Ecto neural progenitor cell (in vitro differentiated cells): ENCODE results near the gene DAW1.
"Not testable (repeated sequence)": the region's sequence is repeated elsewhere in the genome, so short reads cannot be mapped to it uniquely, and the experiment has no call there.

ENCODE experiments used
- DNase-seq: peaks from one replicate; pipeline ENCODE4 v3.0.0-alpha.2; 2018; ENCODE audit warnings: low spot score

The DAW1 gene, protein sequence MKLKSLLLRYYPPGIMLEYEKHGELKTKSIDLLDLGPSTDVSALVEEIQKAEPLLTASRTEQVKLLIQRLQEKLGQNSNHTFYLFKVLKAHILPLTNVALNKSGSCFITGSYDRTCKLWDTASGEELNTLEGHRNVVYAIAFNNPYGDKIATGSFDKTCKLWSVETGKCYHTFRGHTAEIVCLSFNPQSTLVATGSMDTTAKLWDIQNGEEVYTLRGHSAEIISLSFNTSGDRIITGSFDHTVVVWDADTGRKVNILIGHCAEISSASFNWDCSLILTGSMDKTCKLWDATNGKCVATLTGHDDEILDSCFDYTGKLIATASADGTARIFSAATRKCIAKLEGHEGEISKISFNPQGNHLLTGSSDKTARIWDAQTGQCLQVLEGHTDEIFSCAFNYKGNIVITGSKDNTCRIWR

DNA sequence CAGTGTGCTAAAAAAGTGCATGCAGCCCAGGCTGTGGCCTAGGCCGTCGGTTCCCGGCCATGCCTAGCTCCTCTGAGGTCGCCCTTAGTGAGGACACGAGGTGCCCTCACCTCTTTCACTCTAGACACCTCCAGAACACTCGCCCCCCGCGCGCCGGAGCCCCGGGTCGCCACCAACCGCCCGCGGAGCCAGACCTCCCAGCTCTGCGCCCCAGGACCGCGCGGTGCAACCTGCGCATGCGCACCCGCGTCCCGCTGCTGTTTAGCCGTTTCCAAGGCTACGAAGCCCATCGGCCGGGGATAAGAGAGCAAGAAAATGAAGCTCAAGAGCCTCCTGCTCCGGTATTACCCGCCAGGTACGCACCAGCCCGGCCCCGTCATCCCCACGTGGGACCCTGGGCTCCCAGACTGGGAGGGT, at the start of gene DAW1:
DAW1 (plus strand) TSS at position 257 of the 417 bp plus-strand sequence; CDS start at position 316, 59 bp downstream.
- DNase-seq: peak; percentile 75

DNA sequence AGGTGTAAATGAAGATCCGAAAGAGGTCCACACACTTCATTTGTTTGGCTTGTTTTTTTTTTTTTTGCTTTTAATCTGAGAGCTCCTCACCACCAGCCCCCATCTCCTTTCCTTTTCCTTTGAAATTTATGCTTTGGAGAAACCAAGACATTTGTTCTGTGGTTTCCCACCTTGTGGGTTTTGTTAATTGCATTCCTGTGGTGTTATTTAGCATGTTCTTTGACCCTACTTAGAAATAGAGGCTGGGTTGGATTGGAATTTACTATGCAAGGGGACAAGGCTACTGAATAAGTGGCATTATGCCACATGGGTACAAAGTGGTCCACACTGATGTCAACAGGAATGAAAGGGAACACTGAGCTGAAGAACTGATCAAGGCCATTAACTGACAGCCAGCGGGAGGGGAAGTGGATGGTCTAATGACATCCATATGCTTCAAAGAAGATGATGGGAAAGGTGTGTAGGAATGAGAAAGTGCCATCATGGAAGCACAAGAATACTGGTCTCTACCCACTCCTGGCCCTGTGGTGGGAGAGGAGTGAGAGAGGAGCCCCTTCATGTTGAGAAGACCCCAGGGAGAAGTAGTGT, 48.9 kb upstream of the DAW1 start:
- DNase-seq: no peak

DNA sequence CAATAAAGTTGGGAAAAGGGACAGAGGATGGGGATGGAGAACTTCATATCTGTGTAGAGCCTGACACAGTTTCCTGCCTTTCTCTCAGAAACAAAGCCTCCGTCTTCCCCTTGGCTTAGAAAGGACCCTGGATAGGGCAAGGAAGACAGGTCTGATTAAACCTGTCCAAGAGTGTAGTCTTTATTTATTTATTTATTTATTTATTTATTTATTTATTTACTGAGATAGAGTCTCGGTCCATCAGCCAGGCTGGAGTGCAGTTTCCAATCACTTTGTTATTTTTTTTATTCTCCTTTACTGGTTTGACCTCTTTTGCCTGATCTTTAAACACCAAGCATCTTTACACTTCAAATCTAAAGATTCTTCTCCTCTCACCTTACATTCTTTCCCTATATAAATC, 47.5 kb upstream of the DAW1 start:
- DNase-seq: no peak

DNA sequence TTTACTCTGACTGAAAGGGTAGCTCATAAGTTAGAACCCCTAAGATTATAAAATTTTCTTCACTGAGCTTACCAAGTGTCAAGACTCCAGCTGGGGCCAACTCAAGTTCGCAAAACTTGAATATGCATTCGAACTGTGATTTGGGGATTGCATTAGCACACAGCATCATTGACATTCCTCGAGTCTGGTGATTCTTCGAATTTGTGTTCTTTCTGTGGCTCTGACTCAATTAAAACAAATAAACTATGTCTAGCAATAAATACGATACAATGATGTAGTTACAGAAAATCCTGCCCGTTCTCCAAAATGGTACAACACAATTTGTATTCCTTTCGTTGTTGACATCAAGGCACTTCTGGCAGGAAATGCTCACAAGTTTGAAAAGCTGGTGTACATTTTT, 46.7 kb upstream of the DAW1 start:
- no peak for DNase-seq

DNA sequence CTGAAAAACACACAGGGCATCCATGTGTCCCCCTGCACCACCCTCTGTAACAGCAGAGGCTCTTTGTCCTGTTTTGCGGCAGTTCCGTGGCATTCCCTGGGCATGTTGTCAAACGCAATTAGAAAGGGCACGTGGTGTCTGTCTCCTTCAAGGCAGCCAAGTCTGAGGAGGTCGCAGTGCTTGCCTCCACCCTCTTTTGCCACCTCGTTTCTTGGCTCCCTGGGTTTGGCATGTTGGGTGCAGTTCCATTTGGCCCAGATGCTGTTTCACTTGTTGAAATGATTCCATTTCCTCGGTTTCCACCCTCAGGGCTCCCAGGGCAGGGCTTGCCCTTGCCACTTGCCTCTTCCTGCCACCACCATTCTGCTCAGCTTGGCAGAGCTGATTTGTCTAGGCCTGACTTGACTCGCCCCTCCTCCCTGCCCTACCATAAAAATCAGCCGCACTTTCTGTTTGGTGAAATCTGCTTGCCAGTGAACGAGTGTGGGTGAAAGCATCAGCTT, 45.4 kb upstream of the DAW1 start:
- no peak for DNase-seq

DNA sequence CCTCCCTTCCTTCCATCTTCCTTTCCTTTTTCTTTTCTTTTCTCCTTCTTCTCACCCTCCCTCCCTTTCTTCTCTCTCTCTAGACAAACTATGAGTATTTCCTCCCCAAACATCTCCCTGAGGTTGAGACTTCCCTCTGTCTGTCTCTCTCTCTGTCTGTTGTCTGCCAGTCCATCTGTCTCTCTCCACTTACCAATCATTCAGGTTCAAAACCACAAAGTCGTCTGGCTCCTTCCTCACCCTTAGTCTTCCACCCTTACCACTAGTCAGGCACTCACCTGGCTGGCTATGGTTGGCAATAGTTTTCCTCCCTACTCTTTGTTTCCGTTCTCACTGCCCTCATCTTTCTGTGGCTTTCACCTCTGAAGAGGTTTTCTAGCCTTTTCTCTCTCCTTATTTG, 44.9 kb upstream of the DAW1 start:
- no peak for DNase-seq

DNA sequence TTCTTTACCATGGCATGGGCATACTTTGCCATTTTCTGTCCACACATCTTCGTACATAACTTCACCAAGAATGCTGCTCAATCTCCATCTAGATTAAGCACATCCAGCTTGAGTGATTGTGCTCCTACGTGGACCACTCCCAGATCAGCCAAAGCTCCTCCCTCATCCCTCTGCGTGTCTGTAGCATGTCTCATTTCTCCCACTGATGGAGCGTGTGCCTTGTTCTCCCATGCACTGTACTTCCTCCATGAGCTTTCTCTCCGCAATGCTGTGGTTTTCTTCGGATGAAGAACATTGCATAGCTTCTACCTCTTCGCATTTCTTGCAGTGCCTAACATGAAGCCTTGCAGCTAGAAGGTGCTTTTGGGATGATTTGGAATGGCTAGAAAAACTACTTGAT, 44.3 kb upstream of the DAW1 start:
- DNase-seq: no peak

DNA sequence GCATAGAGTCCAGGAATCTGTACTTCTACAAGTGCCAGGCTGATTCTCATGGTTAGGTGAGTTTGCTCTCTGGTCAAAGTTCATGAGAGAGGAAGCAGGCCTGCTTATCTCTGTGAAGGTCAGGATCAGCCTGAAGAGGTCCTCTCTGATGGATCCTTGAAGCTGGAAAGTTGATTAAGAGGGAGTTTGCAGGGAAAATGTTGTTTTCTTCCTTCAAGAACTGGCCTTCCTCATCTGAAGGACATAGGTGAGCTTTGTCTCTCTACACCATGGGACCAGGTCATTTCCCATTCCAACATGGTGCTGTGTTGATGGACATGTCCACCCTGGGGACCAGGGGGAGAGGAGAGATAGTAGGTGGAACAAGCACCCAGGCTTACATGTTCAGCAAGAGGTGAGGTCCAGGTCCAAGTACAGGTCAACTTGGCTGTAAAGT, 42.9 kb upstream of the DAW1 start:
- no peak for DNase-seq

DNA sequence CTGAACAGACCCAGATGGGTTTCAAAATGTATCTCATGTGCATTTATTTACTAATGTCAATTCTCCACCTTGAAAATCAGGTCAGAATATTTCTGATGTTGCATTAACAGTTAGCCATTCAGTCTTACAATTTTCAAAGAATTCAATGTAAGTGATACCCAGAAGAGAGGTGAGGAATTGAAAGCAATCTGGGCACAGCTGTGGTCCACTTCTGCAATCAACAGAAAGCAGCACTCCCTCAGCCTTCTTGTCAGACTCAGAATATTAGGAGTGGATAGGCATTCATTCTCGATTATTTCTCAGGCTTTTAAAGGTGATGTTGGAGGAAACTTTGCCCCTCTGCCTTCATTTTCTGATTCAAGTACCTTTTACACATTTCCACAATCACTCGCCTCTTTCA, 42.1 kb upstream of the DAW1 start:
- DNase-seq: no peak

DNA sequence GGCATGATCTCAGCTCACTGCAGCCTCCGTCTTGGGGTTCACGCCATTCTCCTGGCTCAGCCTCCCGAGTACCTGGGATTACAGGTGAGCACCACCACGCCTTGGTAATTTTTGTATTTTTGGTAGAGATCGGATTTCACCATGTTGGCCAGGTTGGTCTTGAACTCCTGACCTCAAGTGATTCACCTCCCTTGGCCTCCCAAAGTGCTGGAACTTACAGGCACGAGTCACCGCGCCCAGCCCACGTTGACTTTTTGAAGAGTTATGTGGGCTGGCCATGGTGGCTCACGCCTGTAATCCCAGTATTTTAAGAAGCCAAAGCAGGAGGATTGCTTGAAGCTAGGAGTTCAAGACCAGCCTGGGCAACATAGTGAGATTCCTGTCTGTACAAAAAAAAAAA, 37.0 kb upstream of the DAW1 start:
- no peak for DNase-seq

DNA sequence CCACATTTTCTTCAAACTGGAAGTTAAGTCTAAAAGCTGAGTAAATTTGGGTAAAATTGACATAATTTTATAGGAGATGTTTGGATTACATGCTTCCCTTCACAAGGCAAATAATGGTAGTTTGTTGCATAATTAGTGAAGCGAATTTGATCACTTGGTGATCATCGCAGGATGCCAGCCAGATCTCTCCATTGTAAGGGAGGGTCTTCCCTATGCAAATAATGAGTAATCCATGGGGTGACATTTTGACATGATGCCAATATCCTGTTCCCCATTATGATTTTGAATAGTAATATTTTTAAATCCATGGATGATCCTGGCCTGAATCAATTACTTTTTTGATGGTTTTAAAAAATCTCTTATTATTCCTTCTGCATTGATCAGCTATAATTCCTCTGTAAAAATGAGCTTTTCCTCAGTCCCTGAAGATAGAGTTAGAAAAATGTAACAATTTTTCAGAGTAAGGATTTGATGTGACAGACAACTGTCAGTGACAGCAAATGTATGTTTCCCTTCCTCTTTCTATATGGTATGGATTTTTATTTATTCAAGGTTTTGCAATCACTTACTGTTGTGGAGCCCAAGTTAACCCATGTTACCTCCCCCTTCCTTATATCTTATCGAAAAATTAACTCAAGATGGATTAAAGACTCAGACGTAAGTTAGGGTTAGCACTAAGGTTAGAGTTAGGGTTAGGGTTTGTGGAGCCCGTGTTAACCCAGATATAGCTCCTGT, 36.3 kb upstream of the DAW1 start:
- DNase-seq: no peak

DNA sequence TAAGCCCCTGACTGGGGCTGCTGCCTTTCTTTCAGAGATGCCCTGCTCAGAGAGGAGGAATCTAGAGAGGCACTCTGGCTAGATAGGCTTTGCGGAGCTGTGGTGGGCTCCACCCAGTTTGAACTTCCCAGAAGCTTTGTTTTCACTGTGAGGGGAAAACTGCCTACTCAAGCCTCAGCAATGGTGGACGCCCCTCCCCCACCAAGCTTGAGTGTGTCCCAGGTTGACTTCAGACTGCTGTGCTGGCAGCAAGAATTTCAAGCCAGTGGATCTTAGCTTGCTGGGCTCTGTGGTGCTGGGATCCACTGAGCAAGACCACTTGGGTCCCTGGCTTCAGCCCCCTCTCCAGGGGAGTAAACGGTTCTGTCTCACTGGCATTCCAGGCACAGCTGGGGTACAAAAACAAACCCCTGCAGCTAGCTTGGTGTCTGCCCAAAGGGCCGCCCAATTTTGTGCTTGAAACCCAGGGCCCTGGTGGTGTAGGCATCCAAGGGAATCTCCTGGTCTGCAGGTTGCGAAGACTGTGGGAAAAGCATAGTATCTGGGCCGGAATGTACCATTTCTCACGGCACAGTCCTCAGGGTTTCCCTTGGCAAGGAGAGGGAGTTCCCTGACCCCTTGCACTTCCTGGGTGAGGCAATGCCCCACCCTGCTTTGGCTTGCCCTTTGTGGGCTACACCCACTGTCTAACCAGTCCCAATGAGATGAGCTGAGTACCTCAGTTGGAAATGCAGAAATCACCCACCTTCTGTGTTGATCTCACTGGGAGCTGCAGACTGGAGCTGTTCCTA, 31.9 kb upstream of the DAW1 start:
- not testable (repeated sequence) for DNase-seq

DNA sequence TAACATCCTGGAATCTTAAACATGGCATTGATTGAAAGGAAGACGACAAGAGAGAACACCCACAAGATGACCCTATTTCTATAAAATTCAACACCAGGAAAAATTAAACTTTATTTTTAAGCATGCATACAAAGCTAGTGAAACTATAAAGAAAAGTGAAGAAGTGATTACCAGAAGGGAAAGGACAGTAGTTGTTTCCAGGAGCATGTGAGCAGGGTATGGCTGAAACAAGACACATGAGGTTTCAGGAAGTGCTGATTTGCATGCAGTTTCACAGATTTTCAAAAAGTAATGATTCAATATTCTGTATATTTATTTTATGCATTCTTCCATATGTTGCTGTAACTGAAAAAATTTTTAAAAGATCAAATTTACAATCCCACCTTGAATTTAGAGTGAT, 24.6 kb upstream of the DAW1 start:
- no peak for DNase-seq

DNA sequence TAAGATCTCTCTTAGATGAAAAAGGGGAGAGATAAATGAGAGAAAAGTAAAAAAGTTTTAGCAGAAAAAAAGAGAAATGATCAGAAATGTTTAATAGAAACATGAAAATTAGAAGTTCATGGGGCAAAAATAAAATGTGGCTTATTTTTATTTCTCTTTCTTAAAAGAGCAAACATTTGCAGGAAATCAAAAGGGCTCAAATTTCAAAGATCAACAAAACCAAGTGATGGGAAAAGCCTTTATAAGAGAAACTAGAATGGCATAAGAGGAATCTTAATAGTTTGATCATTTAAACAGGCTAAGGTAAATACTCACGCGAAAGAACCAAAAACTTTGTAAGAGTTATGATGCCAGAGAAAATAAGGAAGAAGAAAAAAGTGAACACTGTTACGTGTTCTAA, 23.3 kb upstream of the DAW1 start:
- DNase-seq: no peak

DNA sequence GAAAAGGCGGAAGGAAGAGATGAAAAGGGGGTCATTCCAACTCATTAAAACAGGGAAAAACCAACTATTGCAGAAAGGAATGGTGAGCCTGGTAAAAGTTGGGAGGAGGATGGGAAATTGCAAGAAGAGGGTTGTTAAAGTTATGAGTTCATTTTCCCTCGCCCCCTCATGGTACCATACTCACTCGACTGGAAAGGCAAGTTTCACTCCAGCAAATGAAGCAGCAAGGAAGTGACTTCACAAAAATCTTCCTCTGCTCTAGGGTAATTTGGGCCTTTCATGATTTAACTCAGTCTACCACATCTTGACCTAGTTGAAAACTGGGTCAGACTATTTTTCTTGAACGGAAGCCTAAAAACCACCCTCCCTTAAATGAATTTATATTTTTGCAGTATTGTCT, 22.8 kb upstream of the DAW1 start:
- no peak for DNase-seq

DNA sequence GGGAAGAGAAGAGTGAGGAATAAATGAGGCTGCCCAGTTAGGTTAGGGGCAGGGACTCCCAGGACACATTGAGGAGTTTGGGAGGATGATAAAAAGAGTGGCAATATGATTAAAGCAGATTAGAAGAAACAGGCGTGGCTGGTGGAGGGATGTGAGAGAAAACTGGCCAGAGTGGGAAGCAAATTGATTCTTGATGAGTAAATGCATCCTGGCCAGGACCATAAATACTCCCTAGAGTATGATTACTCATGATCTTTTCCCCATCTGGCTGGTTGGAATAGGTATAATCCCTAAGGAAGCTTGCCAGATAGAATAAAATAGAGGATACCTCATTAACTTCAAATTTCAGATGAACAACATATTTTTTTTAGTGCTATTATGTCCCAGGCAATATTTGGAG, 21.5 kb upstream of the DAW1 start:
- DNase-seq: no peak

DNA sequence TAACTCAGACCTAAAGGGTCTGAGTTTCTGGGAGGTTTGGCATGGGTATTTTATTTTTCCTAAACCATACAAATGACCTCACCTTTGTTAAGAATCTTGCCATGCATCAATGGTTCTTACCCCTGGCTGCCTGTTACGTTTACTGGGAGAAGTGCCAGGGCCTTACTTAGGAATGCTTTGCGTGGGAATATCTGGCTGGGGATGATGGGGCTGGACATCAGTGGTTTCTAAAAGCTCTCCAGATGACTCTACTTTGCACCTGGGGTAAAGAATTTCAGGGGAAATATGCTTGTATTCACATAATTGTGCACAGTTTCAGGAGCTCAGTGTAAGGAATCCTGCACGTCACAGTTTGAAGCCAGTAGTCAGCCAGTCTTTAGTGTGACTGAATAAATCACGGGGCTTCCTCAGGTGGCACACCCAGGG, 18.2 kb upstream of the DAW1 start:
- DNase-seq: no peak

DNA sequence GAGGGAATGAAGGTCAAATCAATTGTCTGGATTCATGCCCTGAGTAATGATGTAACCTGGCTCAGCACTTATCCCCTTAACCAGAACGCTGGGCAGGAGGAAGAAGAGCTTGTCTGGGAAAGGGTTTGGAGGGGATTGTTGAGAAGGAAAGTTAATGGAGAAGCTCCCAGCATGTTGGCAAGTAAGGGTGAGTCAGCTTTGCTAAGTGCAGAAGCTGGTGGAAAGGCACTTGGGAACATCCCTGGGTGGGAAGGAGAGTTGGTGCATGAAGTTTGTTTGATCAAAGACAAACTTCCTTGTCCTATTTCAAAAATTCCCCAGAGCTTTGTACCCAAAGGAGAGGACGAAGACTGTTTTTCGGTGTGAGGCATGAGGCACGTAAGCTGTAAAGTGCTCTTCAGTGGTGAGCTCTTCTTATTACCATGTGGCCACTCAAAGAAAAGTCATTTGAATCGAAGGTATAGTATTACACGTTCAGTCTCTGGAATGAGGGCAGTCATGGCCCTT, 17.6 kb upstream of the DAW1 start:
- DNase-seq: no peak

DNA sequence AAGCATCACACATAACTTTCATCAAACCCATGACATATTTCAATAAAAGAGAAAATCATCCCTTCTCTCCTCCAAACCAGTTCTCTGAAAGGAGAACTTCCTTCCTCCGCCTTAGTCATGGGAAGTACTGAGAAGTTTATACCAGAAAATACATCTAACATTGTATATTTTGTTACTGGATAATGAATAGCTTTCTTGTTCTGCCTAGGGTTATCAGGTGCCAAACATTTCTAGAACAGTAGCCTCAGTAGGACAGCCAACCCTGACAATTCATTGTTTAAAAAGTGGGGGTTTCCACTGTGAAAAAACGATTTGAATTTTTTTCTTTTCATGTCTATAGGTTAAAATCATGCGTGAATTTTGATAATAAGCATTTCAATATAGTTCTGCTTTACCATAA, 16.0 kb upstream of the DAW1 start:
- DNase-seq: no peak

DNA sequence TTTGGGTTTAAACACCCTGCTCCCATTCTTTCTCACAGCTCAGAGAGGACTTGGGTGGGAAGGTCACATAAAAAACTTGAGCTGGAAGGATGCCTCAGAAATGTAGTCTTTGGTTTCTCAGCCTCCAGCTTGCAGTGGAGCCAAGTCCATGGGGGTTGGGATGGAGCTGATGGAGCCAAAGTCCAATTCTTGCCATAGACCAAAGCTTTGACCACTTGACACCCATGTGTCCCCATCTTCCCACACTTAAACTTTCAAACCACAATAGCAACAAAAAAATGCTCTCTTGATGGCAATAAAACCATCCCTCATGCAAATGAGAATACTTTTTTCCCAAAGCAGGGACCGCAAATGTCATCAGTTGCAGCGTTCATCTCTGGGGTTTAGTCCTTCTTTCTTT, 14.7 kb upstream of the DAW1 start:
- DNase-seq: no peak

DNA sequence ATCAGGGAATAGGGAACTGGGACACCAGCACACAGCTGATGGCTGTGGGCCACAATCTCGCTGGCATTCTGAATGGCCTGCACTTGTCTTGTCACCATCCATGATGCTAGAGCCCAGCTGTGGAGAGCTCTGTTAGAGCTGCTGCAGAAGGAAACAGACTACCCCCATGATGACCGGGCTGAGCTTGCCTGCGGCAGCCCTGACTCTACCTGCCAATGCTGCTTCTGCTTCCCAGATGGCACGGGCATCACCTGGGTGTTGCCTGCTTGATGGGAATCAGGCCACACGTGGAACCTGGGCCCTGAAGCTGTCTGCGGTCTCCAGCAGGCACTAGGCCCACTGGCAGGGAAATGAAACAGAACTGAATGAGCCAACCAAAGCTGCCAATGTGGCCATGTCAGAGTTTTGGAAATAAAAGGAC, 11.2 kb upstream of the DAW1 start:
- DNase-seq: no peak

DNA sequence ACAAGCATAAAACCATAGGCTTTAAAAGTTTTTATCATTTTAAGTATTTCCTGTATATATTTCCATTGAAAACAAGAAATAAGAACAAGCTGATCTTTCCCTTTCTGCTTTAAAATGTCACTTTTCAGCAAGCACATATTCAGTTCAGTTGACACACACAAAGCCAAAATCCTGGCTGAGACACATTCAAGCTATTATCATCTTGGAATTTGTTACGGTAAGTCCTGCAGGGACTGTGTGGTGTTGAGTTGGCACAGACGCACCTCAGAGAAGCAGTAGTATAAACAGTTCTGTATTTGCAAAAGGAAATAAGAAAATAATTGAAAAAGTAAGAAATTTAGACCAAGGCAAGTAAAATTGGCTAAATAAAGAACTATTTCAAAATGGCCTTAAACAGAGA, 10.4 kb upstream of the DAW1 start:
- DNase-seq: no peak
